OCI-LY7 (cell line): Measurements from ENCODE around the gene LRRC42.

Experiments used
- EZH2phosphoT487 ChIP-seq: fragments of 200-600 bp; sonication (generic); IDR thresholded peaks from 2 replicates; pipeline ENCODE4 v1.6.1; 2018; ENCODE audit warnings: low read depth, borderline replicate concordance, mild to moderate bottlenecking, mixed run types, antibody characterized with exemption, low read length, moderate library complexity, mixed read lengths
- TF ChIP-seq, protein P1 (sequence below): fragments of 200-600 bp; sonication (generic); conservative IDR thresholded peaks from 2 replicates; pipeline ENCODE4 v1.5.1; 2014; ENCODE audit warnings: mild to moderate bottlenecking, antibody characterized with exemption, low read length, moderate library complexity, mixed read lengths

GRCh38 chr1:54016343-54017282, 70.5 kb downstream of the LRRC42 start:
- TF ChIP-seq, protein P1, sequence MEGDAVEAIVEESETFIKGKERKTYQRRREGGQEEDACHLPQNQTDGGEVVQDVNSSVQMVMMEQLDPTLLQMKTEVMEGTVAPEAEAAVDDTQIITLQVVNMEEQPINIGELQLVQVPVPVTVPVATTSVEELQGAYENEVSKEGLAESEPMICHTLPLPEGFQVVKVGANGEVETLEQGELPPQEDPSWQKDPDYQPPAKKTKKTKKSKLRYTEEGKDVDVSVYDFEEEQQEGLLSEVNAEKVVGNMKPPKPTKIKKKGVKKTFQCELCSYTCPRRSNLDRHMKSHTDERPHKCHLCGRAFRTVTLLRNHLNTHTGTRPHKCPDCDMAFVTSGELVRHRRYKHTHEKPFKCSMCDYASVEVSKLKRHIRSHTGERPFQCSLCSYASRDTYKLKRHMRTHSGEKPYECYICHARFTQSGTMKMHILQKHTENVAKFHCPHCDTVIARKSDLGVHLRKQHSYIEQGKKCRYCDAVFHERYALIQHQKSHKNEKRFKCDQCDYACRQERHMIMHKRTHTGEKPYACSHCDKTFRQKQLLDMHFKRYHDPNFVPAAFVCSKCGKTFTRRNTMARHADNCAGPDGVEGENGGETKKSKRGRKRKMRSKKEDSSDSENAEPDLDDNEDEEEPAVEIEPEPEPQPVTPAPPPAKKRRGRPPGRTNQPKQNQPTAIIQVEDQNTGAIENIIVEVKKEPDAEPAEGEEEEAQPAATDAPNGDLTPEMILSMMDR = no peak
- TF ChIP-seq EZH2phosphoT487 = no peak
